GM20431 (cell line): ENCODE data around the gene DRC1.
"Not testable (repeated sequence)": the region's sequence is repeated elsewhere in the genome, so short reads cannot be mapped to it uniquely, and the experiment has no call there.

ENCODE experiments used
- in situ Hi-C: fragments of 300-500 bp; cut with MseI, MboI; formaldehyde crosslinking; loops from one replicate; pipeline ENCODE4 v1.15.0; 2020; ENCODE audit warnings: low sequenced_read_pairs; ENCODE audit not compliant: unreplicated experiment

The DRC1 gene

GRCh38 chr2:26401739-26402541 lies at the start of gene DRC1:
Gene DRC1 (plus strand): TSS chr2:26401920. CDS start chr2:26401990, 70 bp downstream.
- in situ Hi-C loops = no loop called here

- in situ Hi-C loops = no loop called here
Observed at GRCh38 chr2:26352892-26353291, 48.8 kb upstream of the DRC1 start.

- in situ Hi-C loops = not testable (repeated sequence)
Observed at GRCh38 chr2:26354469-26354868, 47.3 kb upstream of the DRC1 start.

GRCh38 chr2:26355038-26355995 lies 46.4 kb upstream of the DRC1 start:
- in situ Hi-C loops = no loop called here

- in situ Hi-C loops = no loop called here
Observed at GRCh38 chr2:26356111-26356510, 45.6 kb upstream of the DRC1 start.

- in situ Hi-C loops = no loop called here
Observed at GRCh38 chr2:26356771-26357170, 44.9 kb upstream of the DRC1 start.

GRCh38 chr2:26359886-26360473 lies 41.7 kb upstream of the DRC1 start:
- in situ Hi-C loops = no loop called here

- in situ Hi-C loops = no loop called here
Observed at GRCh38 chr2:26363323-26363722, 38.4 kb upstream of the DRC1 start.

GRCh38 chr2:26363958-26364357 lies 37.8 kb upstream of the DRC1 start:
- in situ Hi-C loops = no loop called here

GRCh38 chr2:26364669-26365068 lies 37.1 kb upstream of the DRC1 start:
- in situ Hi-C loops = no loop called here

GRCh38 chr2:26366957-26367356 lies 34.8 kb upstream of the DRC1 start:
- in situ Hi-C loops = no loop called here

- in situ Hi-C loops = not testable (repeated sequence)
Observed at GRCh38 chr2:26369664-26370063, 32.1 kb upstream of the DRC1 start.

- in situ Hi-C loops = not testable (repeated sequence)
Observed at GRCh38 chr2:26370909-26371308, 30.8 kb upstream of the DRC1 start.

GRCh38 chr2:26376799-26377198 lies 24.9 kb upstream of the DRC1 start:
- in situ Hi-C loops = no loop called here

GRCh38 chr2:26380281-26380680 lies 21.4 kb upstream of the DRC1 start:
- in situ Hi-C loops = no loop called here

GRCh38 chr2:26382564-26382963 lies 19.2 kb upstream of the DRC1 start:
- in situ Hi-C loops = no loop called here

GRCh38 chr2:26384183-26384582 lies 17.5 kb upstream of the DRC1 start:
- in situ Hi-C loops = no loop called here

- in situ Hi-C loops = no loop called here
Observed at GRCh38 chr2:26384597-26384996, 17.1 kb upstream of the DRC1 start.

GRCh38 chr2:26387189-26387588 lies 14.5 kb upstream of the DRC1 start:
- in situ Hi-C loops = no loop called here

GRCh38 chr2:26394694-26395093 lies 7.0 kb upstream of the DRC1 start:
- in situ Hi-C loops = no loop called here

GRCh38 chr2:26395394-26395793 lies 6.3 kb upstream of the DRC1 start:
- in situ Hi-C loops = no loop called here
